Measurements from ENCODE around the gene MAP3K6.

MAP3K6 gene

DNA sequence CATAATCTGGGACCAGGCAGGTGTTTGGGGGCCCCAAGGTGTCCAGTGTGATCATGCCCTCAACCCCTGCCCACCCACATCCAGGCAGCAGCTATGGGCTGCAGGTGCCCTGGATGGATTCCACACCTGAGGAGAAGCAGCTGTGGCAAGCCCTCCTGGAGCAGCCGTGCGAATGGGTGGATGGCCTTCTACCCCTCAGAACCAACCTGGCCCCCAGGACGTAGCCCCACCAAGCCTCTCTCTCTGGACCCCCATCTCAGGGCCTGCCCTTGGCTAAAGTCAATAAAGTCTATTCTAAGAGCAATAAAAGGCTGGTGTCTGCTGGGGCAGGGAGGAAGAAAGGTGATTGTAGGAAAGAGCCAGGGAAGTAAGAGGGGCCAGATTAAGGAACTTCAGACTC lies 13.1 kb downstream of the MAP3K6 start:
- DNase-seq = no peak

DNA sequence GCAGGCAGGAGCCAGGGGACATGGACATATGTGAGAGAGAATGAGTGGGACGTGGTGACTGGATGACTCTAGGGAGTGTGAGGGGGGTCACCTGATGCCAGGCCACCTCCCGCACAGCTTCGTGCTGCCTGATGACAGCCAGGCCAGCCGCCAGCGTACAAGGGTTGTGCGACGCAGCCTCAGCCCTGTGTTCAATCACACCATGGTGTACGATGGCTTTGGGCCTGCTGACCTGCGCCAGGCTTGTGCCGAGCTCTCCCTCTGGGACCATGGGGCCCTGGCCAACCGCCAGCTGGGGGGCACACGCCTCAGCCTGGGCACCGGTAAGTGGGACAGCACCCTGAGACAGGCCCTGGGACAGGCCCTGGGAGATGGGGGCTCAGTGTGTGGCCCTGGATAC lies 13.6 kb downstream of the MAP3K6 start:
- DNase-seq = no peak

DNA sequence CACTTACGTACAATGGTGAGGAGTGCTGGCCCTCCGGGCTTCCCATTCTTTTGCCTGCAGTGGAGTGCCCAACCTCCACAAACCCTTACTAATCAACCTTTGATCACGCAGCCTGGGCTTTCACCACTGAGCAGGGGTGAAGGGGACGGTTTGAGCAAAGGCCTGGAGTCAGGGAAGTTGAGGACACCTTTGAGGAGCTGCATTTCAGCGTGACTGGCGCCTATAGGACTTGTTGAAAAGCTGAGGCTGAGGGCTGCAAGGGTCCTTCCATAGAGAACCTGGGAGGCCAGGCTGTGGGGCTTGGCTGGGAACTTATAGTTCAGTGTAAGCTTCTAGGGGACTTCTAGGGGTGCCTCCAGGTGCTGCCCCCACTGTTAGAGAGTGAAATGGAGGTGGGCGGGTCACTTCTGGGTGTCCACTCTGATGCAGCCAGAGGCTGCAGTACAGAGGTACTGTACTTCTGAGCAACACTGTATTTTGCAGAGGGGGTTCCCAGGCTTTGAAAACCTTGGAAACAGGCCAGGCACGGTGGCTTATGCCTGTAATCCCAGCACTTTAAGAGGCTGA lies 15.1 kb downstream of the MAP3K6 start:
- DNase-seq = no peak

DNA sequence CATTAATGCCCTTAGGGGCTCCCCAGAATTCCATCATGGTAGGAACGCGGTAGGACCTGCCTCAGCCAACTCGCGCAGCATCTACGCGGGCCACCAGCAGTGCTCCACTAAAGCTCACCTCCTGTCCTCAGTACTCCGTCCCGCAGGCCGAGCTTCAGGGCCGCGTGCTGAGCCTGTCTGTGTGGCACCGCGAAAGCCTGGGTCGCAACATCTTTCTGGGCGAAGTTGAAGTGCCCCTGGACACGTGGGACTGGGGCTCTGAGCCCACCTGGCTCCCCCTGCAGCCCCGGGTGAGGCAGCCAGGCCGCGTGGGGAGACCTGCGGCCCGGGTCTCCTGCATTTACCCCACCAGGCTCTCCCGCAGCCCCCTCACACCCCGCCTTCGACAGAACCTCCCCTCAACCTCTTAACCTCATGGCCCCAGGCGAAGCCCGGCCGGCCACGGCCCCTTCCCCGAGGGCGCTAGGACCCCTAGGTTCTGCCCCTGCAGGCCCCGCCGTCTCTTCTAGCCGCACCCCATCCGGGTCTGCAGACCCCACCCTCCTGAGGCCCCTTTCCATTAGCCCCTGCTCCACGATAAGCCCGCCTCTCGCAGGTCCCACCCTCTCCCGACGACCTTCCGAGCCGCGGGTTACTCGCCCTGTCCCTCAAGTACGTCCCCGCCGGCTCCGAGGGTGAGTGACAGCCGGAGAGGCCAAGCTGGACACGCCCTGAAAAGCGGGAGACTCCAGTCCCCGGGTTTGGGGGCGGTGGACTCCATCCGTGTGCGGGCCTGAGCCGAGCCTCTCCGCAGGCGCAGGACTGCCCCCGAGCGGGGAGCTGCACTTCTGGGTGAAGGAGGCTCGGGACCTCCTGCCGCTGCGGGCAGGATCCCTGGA lies 15.9 kb downstream of the MAP3K6 start:
- no peak for DNase-seq

DNA sequence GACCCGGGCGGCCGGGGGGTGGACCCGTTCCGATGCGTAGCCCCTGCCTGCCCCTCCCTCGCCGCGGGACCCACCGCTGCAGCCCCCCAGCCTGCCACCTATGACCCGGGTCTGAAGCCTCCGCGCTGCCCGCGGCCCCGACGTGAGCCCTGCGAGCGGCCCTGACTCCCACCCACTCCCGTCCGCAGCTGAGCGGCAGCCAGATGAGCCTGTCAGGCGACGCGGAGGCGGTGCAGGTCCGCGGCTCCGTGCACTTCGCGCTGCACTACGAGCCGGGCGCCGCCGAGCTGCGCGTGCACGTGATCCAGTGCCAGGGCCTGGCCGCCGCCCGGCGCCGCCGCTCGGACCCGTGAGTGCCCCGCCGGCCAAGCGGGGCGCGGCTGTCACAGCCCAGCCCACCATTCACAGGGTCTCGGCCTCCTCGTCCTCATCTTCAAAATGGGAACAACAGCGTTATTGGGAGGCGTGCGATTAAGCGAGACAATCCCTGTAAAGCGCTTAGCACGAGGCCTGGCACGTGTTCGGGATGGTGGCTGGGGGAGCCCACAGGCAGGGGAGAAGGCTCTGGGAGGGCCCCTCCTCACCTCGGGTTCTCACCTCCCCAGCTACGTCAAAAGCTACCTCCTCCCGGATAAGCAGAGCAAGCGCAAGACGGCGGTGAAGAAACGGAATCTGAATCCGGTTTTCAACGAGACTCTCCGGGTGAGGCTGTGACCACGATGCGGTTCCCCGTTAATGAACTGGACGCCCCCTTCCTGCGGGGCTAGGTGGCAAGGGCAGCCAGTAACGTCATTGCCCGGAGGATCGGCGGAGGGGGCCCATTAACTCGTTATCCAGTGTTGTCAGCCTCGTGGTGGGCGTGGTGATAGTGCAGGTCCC lies 16.7 kb downstream of the MAP3K6 start:
- DNase-seq = no peak

DNA sequence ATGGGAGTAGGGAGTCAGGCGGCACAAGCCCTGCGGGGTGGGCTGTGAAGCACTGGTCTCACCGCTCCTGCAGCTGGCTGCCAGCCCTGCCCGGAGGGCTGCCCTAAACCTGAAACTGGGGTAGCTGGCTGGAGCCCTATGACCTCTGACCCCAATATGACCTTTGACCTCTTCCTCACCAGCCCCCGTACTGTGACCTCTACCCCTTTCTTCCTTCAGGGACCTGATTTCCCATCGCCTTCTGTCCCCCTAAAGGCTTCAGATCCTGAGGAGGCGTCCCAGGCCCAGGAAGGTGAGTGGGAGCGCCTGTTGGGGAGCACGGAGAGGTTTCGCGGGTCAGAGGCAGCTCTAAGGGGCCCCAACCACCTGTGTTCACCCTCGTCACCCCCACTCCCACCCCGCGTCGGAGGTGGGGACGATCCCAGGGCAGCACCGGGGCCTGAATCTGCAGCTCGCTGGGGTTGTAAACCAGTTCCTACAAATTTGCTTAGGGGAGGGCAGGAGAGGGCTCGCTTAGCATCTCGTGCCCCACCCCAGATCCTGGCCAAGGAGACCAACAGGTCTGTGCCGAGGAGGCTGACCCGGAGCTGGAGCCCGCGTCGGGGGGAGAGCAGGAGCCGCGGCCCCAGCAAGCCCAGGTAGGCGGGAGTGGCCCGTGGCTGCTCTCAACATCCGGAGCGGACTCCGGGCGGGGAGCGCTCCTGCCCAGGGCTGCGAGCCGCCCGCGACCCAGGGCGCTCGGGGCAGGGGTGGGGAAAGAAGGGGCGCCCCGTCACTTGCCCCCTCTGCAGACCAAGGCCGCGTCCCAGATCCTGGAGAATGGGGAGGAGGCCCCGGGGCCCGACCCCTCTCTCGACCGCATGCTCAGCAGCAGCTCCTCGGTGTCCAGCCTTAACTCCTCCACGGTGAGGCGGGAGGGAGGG lies 17.6 kb downstream of the MAP3K6 start:
- peak in 4 of 6 experiments; percentile 19 to 44 (median 26) for DNase-seq

DNA sequence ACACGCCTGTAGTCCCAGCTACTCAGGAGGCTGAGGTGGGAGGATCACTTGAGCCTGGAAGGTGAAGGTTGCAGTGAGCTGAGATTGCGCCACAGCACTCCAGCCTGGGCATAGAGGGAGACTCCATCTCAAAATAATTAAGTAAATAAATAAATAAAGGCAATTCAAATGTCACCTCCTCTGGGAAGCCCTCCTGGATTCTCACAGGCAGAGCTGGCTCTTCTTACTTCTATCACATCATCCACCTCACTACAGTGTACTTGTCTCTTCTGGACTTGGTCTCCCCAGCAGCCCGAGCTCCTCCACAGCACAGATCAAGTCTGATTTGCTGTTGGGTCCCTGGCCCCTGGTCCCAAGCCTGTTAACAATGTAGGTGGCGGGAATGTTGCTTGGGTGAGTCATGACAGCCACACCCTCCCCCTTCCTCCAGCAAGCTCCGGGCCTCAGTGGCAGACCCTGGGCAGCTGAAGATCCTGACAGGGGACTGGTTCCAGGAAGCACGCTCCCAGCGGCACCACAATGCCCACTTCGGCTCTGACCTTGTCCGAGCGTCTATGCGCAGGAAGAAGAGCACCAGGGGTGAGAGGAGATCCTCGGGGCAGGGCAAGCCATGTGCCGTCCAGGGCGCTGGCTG lies 19.7 kb downstream of the MAP3K6 start:
- no peak for DNase-seq

DNA sequence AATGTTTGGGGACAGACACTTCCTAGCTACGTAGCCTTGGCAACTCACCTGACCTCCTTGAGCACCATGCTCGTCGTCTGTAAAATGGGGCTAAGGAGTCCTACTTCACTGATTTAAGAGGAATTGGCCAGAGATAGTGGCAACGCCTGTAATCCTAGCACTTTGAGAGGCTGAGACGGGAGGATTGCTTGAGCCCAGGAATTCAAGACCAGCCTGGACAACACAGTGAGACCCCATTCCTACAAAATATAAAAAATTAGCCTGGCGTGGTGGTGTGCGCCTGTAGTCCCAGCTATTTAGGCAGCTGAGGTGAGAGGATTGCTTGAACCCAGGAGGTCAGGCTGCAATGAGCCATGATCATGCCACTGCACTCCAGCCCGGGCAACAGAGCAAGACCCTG lies 20.4 kb downstream of the MAP3K6 start:
- no peak for DNase-seq

DNA sequence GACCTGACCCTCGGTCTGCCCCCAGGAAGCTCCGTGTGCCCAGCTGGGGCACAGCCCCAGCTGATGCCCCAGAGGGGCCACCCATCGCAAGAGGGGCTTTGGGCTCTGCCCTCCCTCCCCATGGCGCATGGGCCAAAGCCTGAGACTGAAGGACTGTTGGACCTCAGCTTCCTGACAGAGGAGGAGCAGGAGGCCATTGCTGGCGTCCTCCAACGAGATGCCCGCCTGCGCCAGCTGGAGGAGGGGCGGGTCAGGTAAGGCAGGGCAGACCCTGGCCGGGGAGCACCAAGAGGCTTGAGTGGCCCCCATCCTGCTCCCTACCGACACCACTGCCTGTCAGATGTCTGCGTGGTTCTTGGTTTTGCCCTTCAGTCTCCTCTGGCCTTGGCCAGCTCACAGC lies 21.5 kb downstream of the MAP3K6 start:
- DNase-seq = no peak

DNA sequence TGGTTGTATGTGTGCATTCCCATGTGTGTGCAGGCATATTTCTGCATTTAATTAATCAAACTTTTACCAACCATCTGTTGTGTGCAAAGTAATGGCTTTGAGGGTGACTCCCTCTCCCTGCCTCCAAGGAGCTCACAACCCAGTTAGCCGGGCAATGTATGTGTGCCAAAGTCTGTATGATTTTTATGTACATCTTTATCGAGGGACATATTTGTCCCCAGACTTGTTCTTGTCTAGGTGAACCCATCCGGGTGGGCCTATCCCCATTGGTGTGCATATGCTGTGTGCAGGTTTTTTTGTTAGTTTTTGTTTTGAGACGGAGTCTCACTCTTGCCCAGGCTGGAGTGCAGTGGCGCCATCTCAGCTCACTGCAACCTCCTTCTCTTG lies 23.1 kb downstream of the MAP3K6 start:
- DNase-seq = no peak

DNA sequence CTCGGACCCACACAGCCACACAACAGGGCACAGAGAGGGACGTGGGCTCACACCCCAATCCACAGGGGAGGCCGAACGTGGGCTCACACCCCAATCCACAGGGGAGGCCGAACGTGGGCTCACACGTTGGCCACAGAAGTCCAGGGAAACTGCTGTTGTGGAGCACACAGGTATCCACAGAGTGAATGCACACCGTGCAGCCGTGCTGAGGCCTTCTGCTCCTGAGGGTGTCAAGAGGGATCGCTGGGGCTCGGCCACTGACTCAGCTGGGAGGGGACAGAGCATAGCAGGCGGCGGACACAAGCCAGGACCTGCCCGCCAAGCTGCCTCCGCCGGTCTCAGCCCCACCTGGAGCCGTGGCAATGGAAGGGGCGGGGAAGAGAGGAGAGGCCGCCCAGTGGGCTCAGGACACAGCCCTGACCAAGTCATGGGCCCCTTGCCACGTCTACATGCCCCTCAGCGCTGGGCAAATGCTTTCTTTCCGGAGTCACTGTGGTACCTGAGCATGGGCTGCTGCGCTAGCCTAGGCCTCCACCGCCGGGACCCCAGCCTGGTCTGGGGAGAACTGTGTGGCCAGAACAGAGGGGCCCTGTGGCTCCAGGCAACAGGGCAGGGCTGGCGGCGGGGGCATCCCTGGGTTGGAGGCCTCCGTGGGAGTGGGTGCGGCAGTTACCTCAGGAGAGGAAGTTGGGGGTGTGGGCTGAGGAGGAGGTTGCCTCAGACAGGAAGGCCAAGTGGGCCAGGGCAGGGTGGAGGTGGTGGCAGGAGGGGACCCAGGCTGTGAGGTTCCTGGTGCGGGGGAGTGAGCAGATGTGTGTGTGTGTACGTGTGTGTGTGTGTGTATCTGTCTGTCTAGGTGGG lies 23.8 kb downstream of the MAP3K6 start:
- DNase-seq = peak; percentile 56 to 80 (median 70)

DNA sequence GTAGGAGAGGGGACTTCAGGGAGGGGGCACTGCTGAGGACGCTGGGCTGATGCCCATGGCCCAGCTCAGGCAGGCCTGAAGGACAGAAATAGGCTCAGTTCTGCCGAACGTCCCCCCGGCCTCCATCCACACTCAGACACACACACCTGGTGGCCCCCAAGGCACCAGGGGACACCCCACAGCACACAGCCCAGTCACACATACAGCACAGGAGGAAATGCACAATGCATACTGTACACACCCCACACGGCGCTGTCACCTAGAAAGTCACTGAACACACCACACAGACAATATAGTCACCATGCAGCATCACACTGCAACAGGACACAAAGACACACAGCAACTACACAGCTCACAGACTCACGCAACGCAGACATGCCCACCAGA lies 24.4 kb downstream of the MAP3K6 start:
- peak in 2 of 6 experiments; percentile 32 to 40 for DNase-seq

DNA sequence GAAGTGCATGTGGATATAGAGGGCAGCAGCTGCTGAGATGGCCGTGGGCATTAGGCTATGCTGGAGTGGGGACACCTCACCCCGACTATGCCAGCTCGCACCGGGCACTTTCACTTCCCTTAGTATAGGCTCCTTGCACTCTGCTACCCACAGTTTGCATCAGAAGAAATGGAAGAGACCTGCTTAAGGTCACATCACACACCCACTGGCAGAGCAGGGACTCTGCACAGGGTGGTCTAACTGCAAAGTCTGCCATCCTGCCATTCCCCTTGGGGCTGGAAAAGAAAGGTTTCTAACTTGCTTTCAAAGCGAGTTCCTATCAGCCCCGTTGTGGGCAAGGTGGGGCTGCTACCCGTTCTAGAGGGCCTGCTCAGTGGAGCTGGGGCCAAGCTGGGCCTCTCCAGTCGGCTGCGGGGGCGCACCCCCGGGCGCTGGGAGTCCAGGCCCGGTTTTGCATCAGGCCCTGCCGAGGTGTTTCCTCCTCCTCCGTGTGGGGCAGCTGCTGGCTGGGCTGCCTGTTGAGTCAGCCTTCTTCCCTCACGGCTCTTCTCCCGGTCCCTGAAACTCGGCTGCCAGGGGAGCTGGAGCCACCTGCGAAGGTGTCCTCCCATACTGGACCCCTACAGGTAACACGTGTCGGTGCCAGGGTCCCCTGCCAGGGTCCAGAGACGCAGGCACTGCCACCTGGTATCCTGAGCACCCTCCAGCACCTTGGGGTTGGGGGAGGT lies 25.1 kb downstream of the MAP3K6 start, which contains the start of gene SYTL1:
TSS of gene SYTL1 (plus strand) at position 498 of the 728 bp plus-strand sequence. CDS start 3,313 bp downstream, outside the sequence.
- DNase-seq = peak; percentile 25 to 64 (median 50)

DNA sequence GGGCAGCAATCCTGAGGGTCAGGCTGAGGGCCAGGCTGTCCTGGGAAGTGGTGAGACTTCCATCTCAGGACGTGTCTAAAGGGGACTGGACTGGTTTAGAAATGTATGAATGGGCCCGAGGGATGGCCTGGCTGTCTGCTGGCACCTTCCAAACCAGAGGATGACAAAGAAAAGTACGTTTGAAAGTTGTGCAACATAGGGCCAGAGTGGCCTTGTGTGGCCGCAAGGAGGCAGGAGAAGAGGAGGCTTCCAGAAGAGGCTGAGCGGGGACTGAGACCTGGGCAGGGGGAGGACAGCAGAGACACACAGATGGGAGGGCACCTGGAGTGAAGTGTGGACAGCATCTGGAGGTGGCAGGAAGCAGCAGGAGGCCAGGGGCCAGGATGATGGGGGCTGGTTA lies 27.5 kb downstream of the MAP3K6 start:
- DNase-seq = no peak

DNA sequence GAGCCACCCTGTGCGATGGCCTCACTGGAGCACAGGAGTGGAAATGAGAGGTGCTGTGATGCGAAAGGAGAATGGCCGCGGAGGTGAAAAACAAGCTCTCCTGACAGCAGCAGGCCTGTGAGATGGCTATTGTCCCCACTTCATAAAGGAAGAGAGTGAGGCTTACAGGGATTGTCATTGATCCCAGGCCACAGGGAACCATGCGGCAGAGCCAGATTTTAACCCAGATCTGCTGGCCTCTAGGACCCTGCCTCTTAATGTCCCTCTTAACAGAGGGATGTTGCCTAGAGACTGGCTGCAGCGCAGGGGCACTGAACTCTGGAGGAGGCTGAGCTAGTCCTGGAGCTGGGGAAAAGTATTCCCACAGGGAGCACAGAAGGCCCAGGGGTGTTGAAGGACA lies 28.0 kb downstream of the MAP3K6 start:
- DNase-seq = no peak

DNA sequence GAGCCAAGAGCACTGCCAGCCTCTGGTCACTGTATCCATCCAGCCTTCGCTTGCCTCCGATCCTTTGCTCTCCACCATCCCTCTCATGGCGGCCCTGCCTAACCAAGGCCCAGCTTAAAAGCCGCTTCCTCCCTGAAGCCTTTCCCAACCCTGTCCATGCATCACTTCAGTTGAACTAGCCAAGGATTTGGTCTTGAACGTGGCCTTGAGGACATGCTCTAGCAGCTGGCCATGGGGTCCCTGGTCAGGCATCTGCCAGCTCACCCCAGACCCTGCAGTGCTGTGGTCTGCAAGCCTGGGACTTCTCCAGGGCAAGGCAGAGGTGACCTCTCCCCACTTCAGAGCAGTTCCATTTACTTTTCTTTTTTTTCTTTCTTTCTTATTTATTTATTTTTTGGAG lies 30.0 kb downstream of the MAP3K6 start:
- no peak for DNase-seq

DNA sequence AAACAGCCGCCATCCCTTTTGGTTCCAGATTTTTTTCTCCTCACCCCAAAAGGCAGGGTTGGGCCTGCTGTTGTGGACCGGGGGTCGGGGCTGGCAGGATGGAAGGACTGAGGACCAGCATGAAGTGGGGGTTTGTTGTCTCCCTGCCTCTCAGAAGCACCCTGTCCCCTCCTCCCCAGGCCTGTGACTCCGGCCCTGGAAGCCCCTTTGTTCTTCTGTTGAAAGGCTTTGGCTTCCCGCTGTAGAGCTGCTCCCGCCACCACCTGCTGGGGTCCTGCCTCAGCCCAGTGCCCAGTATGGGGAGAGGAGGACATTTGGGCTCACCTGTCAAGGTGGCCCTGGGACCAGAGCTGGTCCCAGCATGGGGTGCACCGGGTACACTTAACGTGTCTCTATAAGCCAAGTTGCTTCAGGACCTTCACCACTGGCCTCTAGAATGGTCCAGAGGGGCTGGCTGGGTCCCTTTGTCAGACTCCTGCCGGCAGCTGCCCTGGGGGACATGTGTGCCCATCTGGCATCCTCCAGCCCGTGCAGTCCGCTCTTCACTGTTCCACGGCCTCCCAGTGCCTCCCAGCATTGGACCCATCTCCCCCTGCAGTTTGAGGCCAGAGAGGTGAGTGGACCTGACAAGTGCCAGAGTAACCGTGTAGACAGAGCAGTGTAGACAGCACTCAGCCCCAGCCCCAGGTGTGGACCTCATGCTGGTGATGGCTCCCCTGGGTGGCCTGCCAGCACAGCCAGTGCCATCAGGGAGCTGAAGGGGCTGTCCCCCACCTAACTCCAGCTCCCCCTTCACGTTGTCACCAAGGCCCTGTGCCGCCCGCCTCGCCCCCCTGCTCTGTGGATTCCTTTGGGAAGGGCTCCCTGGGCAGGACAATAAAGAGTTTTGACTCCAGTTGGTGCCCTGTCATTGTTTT lies 31.0 kb downstream of the MAP3K6 start:
- no peak for DNase-seq

DNA sequence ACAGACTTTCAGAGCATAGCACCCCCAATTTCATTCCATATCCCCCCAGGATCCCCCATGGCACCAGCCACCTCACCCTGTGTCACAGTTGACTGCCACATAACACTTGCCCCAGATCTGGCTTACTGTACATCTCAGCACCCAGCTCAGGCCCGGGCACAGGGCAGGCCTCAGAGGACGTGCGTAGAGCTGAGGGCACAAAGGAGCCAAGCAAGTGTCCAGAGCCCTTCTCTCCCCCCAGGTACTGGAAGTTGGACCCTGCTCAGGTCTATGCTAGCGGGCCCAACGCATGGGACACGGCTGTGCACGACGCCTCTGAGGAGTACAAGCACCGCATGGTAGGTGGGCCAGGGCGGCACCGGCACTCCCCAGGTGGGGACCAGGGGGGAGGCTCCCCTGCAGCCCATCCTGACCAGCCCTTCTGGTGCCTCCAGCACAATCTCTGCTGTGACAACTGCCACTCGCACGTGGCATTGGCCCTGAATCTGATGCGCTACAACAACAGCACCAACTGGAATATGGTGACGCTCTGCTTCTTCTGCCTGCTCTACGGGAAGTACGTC lies 33.0 kb downstream of the MAP3K6 start:
- no peak for DNase-seq

All from stimulated activated naive CD4-positive, alpha-beta T cell (primary cell).